H1 (cell line): ENCODE data around the gene IL10RA. TPM values are rescaled to one million over a fixed set of nuclear protein-coding genes. Genes with fewer than 3 reads are reported as not detected.
A peak's percentile ranks its signal among the peaks of the same experiment; 100 is the strongest.

Experiments used
- CTCF ChIA-PET: fragments of 300-600 bp; sonication (Branson Sonifier 250); formaldehyde crosslinking; loops from one replicate; lab custom pipeline; 2021; ENCODE audit not compliant: partially characterized antibody; lab: Charles Lee
- POLR2A ChIA-PET: fragments of 300-600 bp; sonication (Branson Sonifier 250); formaldehyde crosslinking; loops from one replicate; lab custom pipeline; 2021; ENCODE audit warnings: inconsistent platforms; ENCODE audit not compliant: partially characterized antibody; lab: Charles Lee
- DNase-seq, 2 experiments: peaks; one replicate each; pipeline versions ENCODE4 v3.0.0 to v3.0.0-alpha.2; 2010 to 2022; ENCODE audit warnings: low spot score in 2 of 2, low read depth in 1 of 2, mixed read lengths in 1 of 2
- FAIRE-seq: peaks from 2 replicates; lab custom pipeline; 2011; peaks lifted over from hg19 to GRCh38; lab: Jason Lieb, UNC
- H2AFZ ChIP-seq: 2 replicates; pipeline ENCODE4 v1.8.1; 2012; ENCODE audit warnings: low read length, inconsistent platforms
- H2AK5ac ChIP-seq: 2 replicates; pipeline ENCODE4 v1.6.1; 2013; ENCODE audit warnings: low read depth, low read length
- H2BK120ac ChIP-seq: replicated peaks from 2 replicates; pipeline ENCODE3; 2013; ENCODE audit warnings: low read depth, low read length, inconsistent platforms
- H2BK12ac ChIP-seq: 2 replicates; pipeline ENCODE4 v1.6.1; 2013; ENCODE audit warnings: low read depth, low read length
- H2BK15ac ChIP-seq: 2 replicates; pipeline ENCODE4 v1.6.1; 2013; ENCODE audit warnings: low read length
- H2BK20ac ChIP-seq: 2 replicates; pipeline ENCODE4 v1.6.1; 2013; ENCODE audit warnings: low read length
- H2BK5ac ChIP-seq: 2 replicates; pipeline ENCODE4 v1.6.1; 2013; ENCODE audit warnings: low read depth, low read length
- H3K14ac ChIP-seq: 2 replicates; pipeline ENCODE4 v1.6.1; 2013; ENCODE audit warnings: inconsistent platforms; ENCODE audit not compliant: insufficient read length
- H3K18ac ChIP-seq: 2 replicates; pipeline ENCODE4 v1.6.1; 2013; ENCODE audit warnings: low read length; ENCODE audit errors: extremely low read depth
- H3K23ac ChIP-seq: 2 replicates; pipeline ENCODE4 v1.6.1; 2013; ENCODE audit warnings: inconsistent platforms; ENCODE audit not compliant: insufficient read length
- H3K23me2 ChIP-seq: 2 replicates; pipeline ENCODE4 v1.6.1; 2013; ENCODE audit warnings: low read depth, low read length
- H3K27ac ChIP-seq: 2 replicates; pipeline ENCODE4 v1.6.1; 2011; ENCODE audit warnings: low read depth, low read length, inconsistent platforms
- H3K27me3 ChIP-seq, 4 experiments: replicated peaks in 1 of 4; 1 replicate in 1 of 4; 2 replicates in 3 of 4; pipeline versions ENCODE4 v1.6.1 to v1.8.1; 2011 to 2013; ENCODE audit warnings: low read length in 3 of 4, mild to moderate bottlenecking in 3 of 4, inconsistent platforms in 2 of 4, mixed read lengths in 2 of 4, moderate library complexity in 1 of 4; ENCODE audit not compliant: control insufficient read depth in 3 of 4, insufficient read depth in 3 of 4; ENCODE audit errors: extremely low read depth in 1 of 4
- H3K36me3 ChIP-seq, 4 experiments: 2 replicates each; pipeline versions ENCODE4 v1.6.1 to v1.8.1; 2011 to 2013; ENCODE audit warnings: mild to moderate bottlenecking in 4 of 4, low read length in 3 of 4, moderate library complexity in 2 of 4, control low read depth in 1 of 4, inconsistent platforms in 1 of 4; ENCODE audit not compliant: insufficient read depth in 4 of 4, control insufficient read depth in 2 of 4
- H3K4ac ChIP-seq: replicated peaks from 2 replicates; pipeline ENCODE3; 2013; ENCODE audit warnings: low read length, low read depth, mixed read lengths, inconsistent platforms; ENCODE audit not compliant: insufficient read length
- H3K4me1 ChIP-seq, 4 experiments: replicated peaks in 1 of 4; 1 replicate in 1 of 4; 2 replicates in 3 of 4; pipeline versions ENCODE4 v1.6.1 to v1.8.1; 2011 to 2013; ENCODE audit warnings: low read length in 3 of 4, inconsistent platforms in 2 of 4, mixed read lengths in 1 of 4; ENCODE audit not compliant: insufficient read depth in 4 of 4, control insufficient read depth in 3 of 4
- H3K4me2 ChIP-seq, 2 experiments: 2 replicates each; pipeline versions ENCODE4 v1.6.1 to v1.8.1; 2011 to 2013; ENCODE audit warnings: low read depth in 2 of 2, low read length in 2 of 2, control low read depth in 1 of 2, inconsistent platforms in 1 of 2, mild to moderate bottlenecking in 1 of 2; ENCODE audit not compliant: insufficient read depth in 1 of 2
- H3K4me3 ChIP-seq, 4 experiments: fragments of 200-600, 300-600 bp in 1 of 4; sonication (generic), shearing (Covaris generic), sonication (Bioruptor Twin) in 1 of 4; 2 replicates each; pipeline versions ENCODE4 v1.5.1 to v1.8.1; 2011 to 2016; ENCODE audit warnings: low read length in 4 of 4, low read depth in 3 of 4, control low read depth in 2 of 4, inconsistent platforms in 2 of 4, mild to moderate bottlenecking in 2 of 4, mixed read lengths in 1 of 4, moderate library complexity in 1 of 4; ENCODE audit not compliant: insufficient read depth in 2 of 4; ENCODE audit errors: extremely low read depth in 1 of 4
- H3K56ac ChIP-seq: replicated peaks from 2 replicates; pipeline ENCODE3; 2013; ENCODE audit warnings: low read depth, mild to moderate bottlenecking, mixed read lengths, low read length, inconsistent platforms; ENCODE audit not compliant: insufficient read length
- H3K79me1 ChIP-seq: 2 replicates; pipeline ENCODE4 v1.6.1; 2013; ENCODE audit warnings: low read depth, low read length, control low read depth
- H3K79me2 ChIP-seq, 2 experiments: 2 replicates each; pipeline versions ENCODE4 v1.6.1 to v1.8.1; 2012 to 2013; ENCODE audit warnings: low read length in 2 of 2, mild to moderate bottlenecking in 2 of 2, inconsistent platforms in 1 of 2; ENCODE audit not compliant: insufficient read depth in 2 of 2, control insufficient read depth in 1 of 2
- H3K9ac ChIP-seq, 4 experiments: replicated peaks in 1 of 4; 1 replicate in 1 of 4; 2 replicates in 3 of 4; pipeline versions ENCODE4 v1.6.1 to v1.8.1; 2011 to 2013; ENCODE audit warnings: low read depth in 3 of 4, low read length in 3 of 4, control low read depth in 2 of 4, mild to moderate bottlenecking in 2 of 4, moderate library complexity in 2 of 4, inconsistent platforms in 1 of 4; ENCODE audit errors: extremely low read depth in 1 of 4
- H3K9me3 ChIP-seq, 2 experiments: 2 replicates each; pipeline versions ENCODE4 v1.6.1 to v1.8.1; 2012 to 2013; ENCODE audit warnings: mild to moderate bottlenecking in 2 of 2, moderate library complexity in 2 of 2, control low read depth in 1 of 2, inconsistent platforms in 1 of 2, low read depth in 1 of 2, low read length in 1 of 2, mixed read lengths in 1 of 2; ENCODE audit not compliant: insufficient read depth in 2 of 2
- H4K20me1 ChIP-seq, 2 experiments: replicated peaks in 1 of 2; 2 replicates each; pipeline versions ENCODE3 to v1.8.1; 2011 to 2013; ENCODE audit warnings: inconsistent platforms in 2 of 2, low read length in 2 of 2, mild to moderate bottlenecking in 1 of 2; ENCODE audit not compliant: insufficient read depth in 2 of 2, control insufficient read depth in 1 of 2
- H4K5ac ChIP-seq: 2 replicates; pipeline ENCODE4 v1.6.1; 2013; ENCODE audit warnings: low read length, low read depth, mixed read lengths, inconsistent platforms; ENCODE audit not compliant: insufficient read length
- H4K8ac ChIP-seq: 2 replicates; pipeline ENCODE4 v1.8.0; 2013; ENCODE audit warnings: mild to moderate bottlenecking, moderate library complexity, low read length, inconsistent platforms; ENCODE audit not compliant: insufficient read depth; ENCODE audit errors: extremely low read depth
- H4K91ac ChIP-seq: replicated peaks from 2 replicates; pipeline ENCODE3; 2013; ENCODE audit warnings: low read length, mixed read lengths, inconsistent platforms; ENCODE audit not compliant: insufficient read length
- TBP ChIP-seq: IDR thresholded peaks from 2 replicates; pipeline ENCODE4 v1.6.1; 2011; ENCODE audit warnings: low read depth, low read length, improper control_type of control experiment
- WGBS, 2 experiments: shearing (Covaris generic) in 1 of 2; methylation state at CpG; one replicate each; pipeline versions ENCODE4 v1.1.6 to v1.1.7; 2013 to 2015; ENCODE audit warnings: low lambda C conversion rate in 2 of 2, mixed read lengths in 2 of 2, inconsistent platforms in 1 of 2, low coverage in 1 of 2, missing lambda C conversion rate in 1 of 2; ENCODE audit not compliant: insufficient replicate concordance in 2 of 2, insufficient coverage in 1 of 2, insufficient read length in 1 of 2; ENCODE audit errors: extremely low coverage in 1 of 2, missing lambda C conversion rate in 1 of 2; 5-methylcytosine and 5-hydroxymethylcytosine counted together
- polyA plus RNA-seq, 7 experiments: library from polyadenylated mRNA; depleted of rRNA in 3 of 7; stranded (reverse) in 5 of 7; unstranded in 2 of 7; fragments of >200 nt in 5 of 7; fragments of 200-250 nt in 2 of 7; gene quantifications; 1 replicate in 5 of 7; 2 replicates in 1 of 7; 4 replicates in 1 of 7; pipeline versions ENCODE4 v1.2.1 to v1.2.3, GENCODE V29; 2011 to 2013; ENCODE audit warnings: missing spikeins in 2 of 7, mixed read lengths in 2 of 7
- total RNA-seq: library from RNA; stranded (reverse); fragmentation: NEBNext Ultra II Directional; extraction: Animal tissue kit (Norgen Biotek cat#: 25700); gene quantifications from 2 replicates; pipeline ENCODE4 v1.2.1, GENCODE V29; 2021
- TF ChIP-seq, protein P1 (sequence below): IDR thresholded peaks from 2 replicates; pipeline ENCODE4 v1.6.1; 2012; ENCODE audit warnings: low read length, inconsistent platforms

The IL10RA gene
- total and polyA plus RNA-seq, 2 of the 8 experiments (the other 6 are each of a cell fraction or from before 2014, with no cell fraction given): 0.05 to 0.11 TPM

- Histone ChIP-seq H2BK120ac (no peak overlapping the region), H3K36me3 (no peaks in the 10 kb centered on the region), H3K27me3 (no peaks in the 10 kb centered on the region), H3K23me2 (no peaks in the 10 kb centered on the region; the same call in 1 of the 2 replicates), H3K4me3 (no peak overlapping the region), H2BK20ac (no peak overlapping the region), H2BK12ac (no peak overlapping the region), H3K14ac (no peak overlapping the region), H2AK5ac (no peak overlapping the region), H4K20me1 (no peaks in the 10 kb centered on the region), H3K79me2 (no peaks in the 10 kb centered on the region; a peak in 1 of 4 replicates), H4K5ac (no peak overlapping the region), H3K4ac (no peak overlapping the region), H3K23ac (no peak overlapping the region), H3K56ac (no peak overlapping the region), H4K8ac (peak overlapping the region; percentile 31), H3K4me1 (no peaks in the 10 kb centered on the region), H3K9me3 (no peaks in the 10 kb centered on the region), H3K79me1 (no peaks in the 10 kb centered on the region), H3K18ac (no peak overlapping the region), H3K27ac (no peak overlapping the region), H2AFZ (no peak overlapping the region), H2BK15ac (no peak overlapping the region), H3K9ac (no peak overlapping the region), H2BK5ac (no peak overlapping the region), H3K4me2 (no peak overlapping the region), H4K91ac (no peak overlapping the region)
- ChIA-PET POLR2A (interaction anchor here (0.6 kb wide), 1 partner anchor 15 kb away, joined by 3 read pairs; no protein-coding TSS in a partner anchor), CTCF (interaction anchor here (1.4 to 2.1 kb wide), 2 partner anchors 10 to 13 kb away, joined by 4 to 5 read pairs; no protein-coding TSS in a partner anchor)
- WGBS, 2 experiments: 85% methylated on average over 9 of the region's 9 CpGs; no CpG with 5 or more reads in 1 of the 2 experiments
- FAIRE-seq (no peak), DNase-seq (peak in 1 of 2 experiments; percentile 22)
- TF ChIP-seq, protein P1, sequence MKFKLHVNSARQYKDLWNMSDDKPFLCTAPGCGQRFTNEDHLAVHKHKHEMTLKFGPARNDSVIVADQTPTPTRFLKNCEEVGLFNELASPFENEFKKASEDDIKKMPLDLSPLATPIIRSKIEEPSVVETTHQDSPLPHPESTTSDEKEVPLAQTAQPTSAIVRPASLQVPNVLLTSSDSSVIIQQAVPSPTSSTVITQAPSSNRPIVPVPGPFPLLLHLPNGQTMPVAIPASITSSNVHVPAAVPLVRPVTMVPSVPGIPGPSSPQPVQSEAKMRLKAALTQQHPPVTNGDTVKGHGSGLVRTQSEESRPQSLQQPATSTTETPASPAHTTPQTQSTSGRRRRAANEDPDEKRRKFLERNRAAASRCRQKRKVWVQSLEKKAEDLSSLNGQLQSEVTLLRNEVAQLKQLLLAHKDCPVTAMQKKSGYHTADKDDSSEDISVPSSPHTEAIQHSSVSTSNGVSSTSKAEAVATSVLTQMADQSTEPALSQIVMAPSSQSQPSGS: no peak
- TF ChIP-seq TBP: no peak
Measured at GRCh38 chr11:118009864-118010737, 23.9 kb downstream of the IL10RA start.
